22Rv1 (cell line): ENCODE results near the gene MIF.
A peak's percentile ranks its signal among the peaks of the same experiment; 100 is the strongest.
"Not testable (repeated sequence)": the region's sequence is repeated elsewhere in the genome, so short reads cannot be mapped to it uniquely, and the experiment has no call there.

Experiments used
- H3K27ac ChIP-seq: fragments of 450-650 bp; 2 replicates; pipeline ENCODE4 v1.5.1; 2017
- CTCF ChIP-seq: fragments of 450-650 bp; IDR thresholded peaks from 2 replicates; pipeline ENCODE4 v1.5.1; 2017; ENCODE audit warnings: mild to moderate bottlenecking
- ZFX ChIP-seq: fragments of 450-650 bp; IDR thresholded peaks from 2 replicates; pipeline ENCODE4 v1.6.1; 2017; ENCODE audit warnings: antibody characterized with exemption, borderline replicate concordance

Gene MIF

DNA sequence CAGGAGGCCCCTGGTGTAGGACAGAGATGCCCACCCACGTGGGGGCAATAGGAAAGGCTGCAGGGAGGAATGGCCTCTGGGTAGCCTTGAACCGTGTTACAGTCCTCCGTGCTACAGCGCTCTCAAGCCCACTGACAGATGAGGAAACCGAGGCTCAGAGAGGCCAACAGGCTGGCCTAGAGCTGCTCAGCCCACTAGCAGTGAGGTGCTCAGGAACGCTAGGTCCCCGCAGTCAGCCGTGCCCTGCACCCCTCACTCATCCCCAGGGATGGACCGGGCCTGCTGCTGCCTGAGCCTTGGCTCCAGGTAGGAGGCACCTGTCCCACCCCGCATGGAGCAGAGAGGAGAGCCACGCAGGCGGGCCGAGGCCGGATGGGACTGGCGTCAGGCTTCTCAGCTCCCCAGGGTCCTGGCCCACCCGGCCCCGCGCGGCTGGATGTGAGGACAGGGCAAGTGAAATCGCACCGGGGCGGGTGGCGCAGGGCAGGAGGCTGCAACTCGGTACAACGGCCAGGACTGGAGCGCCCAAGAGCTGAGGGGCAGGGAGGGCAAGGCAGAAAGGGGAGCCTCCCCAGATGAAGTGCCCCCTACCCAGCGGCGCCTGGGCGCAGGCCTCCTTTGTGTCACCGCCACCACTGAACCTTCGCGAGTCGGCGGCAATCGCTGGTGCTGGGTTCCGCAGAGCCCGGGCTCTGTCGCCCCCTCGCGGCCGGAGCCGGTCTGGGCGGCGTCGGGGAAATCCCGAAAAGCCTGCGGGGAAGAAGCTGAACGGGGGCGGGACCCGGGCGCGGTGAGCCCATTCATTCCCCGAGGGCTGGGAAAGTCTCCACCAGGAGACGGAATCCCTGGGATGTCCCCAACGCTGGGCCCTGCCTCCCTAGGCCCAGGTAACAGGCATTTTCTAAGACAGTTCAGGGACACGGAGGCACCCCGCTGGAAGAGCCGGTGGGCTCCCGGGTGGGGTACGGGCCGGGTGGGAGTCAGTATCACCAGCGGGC is 44.9 kb upstream of the MIF start:
- TF ChIP-seq CTCF = peak; percentile 99
- TF ChIP-seq ZFX = no peak
- H3K27ac ChIP-seq = no peak overlapping the region

GRCh38 chr22:23850136-23850611 is 44.0 kb upstream of the MIF start:
- no peak overlapping the region for H3K27ac ChIP-seq
- TF ChIP-seq CTCF = no peak
- no peak for TF ChIP-seq ZFX

DNA sequence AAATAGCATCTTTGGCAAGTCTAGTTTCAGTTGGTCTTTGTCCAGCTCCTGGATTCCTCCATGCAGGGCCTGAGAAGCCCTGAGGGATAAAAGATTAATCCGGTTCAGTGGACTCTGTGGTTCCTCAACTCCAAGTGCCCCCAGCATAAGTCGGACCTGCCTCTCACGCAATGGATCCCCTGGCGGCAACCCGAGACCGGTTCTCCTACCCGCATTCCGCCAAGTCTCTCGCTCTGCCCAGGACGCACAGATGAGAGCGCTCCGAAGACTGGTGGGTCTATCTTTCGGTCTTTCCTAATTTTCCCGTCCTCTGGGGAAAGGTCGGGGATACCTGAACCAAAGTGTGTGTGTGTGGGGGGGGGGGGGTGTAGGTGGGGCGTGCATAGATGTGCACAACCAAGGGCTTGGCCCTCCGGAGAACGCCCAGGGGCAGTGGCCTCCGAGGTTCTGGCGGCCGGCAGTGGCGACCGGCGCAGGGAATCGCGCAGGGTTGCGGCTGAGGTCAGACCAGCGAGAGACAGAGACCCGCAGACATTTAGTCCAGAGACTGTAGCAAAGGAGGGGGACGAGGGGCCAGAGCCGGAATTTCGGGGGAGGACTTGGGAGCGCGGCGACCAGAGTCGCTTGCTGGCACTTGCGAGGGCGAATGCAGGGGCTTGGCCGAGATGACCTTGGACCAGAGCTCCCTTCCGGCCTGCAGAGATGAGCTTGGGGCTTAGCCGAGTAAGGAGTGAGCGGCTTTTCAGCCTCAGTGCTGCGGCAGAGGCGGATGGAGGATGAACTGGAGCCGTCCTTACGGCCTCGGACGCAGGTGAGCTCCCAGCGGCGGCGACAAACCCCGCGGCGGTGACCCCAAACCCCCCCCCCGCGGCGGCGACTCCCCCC is 37.2 kb upstream of the MIF start:
- no peak for TF ChIP-seq CTCF
- TF ChIP-seq ZFX = no peak
- H3K27ac ChIP-seq = peak overlapping the region; percentile 85

GRCh38 chr22:23857606-23858483 is 36.3 kb upstream of the MIF start, which contains the start of gene SLC2A11:
Gene SLC2A11 (plus strand): TSS chr22:23857875. CDS start chr22:23858000, 125 bp downstream.
- TF ChIP-seq ZFX = no peak
- 0 out of 2 replicates have a peak, but pooled peaks have one; percentile 14 for TF ChIP-seq CTCF
- peak within 1 kb of the TSS; percentile 85 for H3K27ac ChIP-seq

- peak overlapping the region; percentile 85 for H3K27ac ChIP-seq
- TF ChIP-seq ZFX (no peak), CTCF (no peak)
Measured at GRCh38 chr22:23858484-23858815, 35.7 kb upstream of the MIF start.

DNA sequence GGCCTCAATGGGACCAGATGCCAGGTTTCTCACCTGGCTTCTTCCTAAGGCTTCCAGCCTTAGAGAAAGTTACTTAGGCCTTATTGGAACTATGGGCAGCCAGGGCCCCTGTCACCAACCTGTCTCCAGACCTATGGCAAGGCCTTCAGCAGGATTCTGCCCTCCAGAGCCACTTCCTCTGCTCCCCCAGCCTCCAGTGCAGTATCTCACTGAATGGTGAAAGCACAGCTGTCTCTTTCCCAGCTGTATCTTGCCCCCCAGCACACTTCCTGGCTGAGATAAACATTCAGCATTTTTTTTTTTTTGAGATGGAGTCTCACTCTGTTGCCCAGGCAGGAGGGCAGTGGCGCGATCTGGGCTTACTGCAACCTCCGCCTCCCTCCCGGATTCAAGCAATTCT is 35.0 kb upstream of the MIF start:
- TF ChIP-seq CTCF (no peak), ZFX (no peak)
- no peak overlapping the region for H3K27ac ChIP-seq

DNA sequence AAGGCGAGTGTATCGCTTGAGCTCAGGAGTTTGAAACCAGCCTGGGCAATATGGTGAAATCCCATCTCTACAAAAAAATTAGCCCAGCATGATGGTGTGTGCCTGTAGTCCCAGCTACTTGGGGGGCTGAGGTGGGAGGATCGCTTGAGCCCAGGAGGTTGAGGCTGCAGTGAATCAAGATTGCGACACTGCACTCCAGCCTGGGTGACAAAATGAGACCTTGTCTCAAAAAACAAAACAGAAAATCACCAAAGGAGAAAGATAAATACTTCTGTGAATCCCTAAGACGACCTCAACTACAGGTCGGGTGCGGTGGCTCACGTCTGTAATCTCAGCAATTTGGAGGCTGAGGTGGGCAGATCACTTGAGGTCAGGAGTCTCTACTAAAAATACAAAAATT is 34.0 kb upstream of the MIF start:
- not testable (repeated sequence) for H3K27ac ChIP-seq
